Right renal cortex interstitium (tissue), 3 donors: ENCODE results near the gene KCNH2. TPM values are rescaled to one million over a fixed set of nuclear protein-coding genes. Genes with fewer than 3 reads are reported as not detected.

Experiments
- DNase-seq, 3 donors: peaks; one replicate each; pipeline ENCODE4 v3.0.0-alpha.2; 2013; ENCODE audit warnings: low read depth in 3 of 3, low spot score in 2 of 3
- polyA plus RNA-seq, 3 donors: library from polyadenylated mRNA; unstranded; fragments of 120-200 nt; gene quantifications; one replicate each; pipeline ENCODE4 v1.2.1, GENCODE V29; 2013; ENCODE audit not compliant: insufficient read length in 3 of 3

The KCNH2 gene
- polyA plus RNA-seq, 3 donors = 13.2 to 14.6 (median 14.1) TPM

- no peak for DNase-seq
These were observed 25.6 kb downstream of the KCNH2 start for GRCh38 chr7:150952331-150953050.

GRCh38 chr7:150951521-150951920 is 26.6 kb downstream of the KCNH2 start:
- no peak for DNase-seq

- DNase-seq = no peak
These were observed 27.0 kb downstream of the KCNH2 start for GRCh38 chr7:150951181-150951520.

GRCh38 chr7:150950496-150951180 is 27.5 kb downstream of the KCNH2 start:
- no peak for DNase-seq

- DNase-seq = no peak
These were observed 28.1 kb downstream of the KCNH2 start for GRCh38 chr7:150949971-150950491.

- no peak for DNase-seq
These were observed 28.6 kb downstream of the KCNH2 start for GRCh38 chr7:150949564-150949963.

- no peak for DNase-seq
These were observed 29.3 kb downstream of the KCNH2 start for GRCh38 chr7:150948791-150949251.

- no peak for DNase-seq
These were observed 30.1 kb downstream of the KCNH2 start for GRCh38 chr7:150947761-150948651.

DNA sequence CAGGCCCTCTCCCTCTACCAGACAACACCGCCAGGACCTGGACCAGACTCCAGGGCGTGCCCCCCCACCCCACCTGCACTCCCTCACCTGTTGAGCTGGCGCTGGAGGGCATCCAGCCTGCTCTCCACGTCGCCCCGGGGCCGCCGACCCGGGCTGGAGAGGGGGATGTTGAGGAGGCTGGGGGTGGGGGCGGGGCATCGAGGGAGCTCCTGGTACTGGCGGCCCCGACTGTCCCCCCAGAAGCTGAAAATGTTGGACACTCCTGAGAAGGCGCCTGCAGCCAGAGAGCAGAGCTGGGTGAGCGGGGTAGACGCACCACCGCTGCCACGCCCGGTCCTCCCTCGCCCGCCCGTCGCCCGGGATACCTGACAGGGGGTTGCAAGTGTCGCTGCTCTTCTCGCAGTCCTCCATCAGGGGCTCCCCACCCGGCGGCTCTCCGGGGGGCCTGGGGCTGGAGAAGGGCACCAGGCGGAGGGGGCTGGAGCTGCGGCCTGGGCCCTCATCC is 30.8 kb downstream of the KCNH2 start:
- no peak for DNase-seq

DNA sequence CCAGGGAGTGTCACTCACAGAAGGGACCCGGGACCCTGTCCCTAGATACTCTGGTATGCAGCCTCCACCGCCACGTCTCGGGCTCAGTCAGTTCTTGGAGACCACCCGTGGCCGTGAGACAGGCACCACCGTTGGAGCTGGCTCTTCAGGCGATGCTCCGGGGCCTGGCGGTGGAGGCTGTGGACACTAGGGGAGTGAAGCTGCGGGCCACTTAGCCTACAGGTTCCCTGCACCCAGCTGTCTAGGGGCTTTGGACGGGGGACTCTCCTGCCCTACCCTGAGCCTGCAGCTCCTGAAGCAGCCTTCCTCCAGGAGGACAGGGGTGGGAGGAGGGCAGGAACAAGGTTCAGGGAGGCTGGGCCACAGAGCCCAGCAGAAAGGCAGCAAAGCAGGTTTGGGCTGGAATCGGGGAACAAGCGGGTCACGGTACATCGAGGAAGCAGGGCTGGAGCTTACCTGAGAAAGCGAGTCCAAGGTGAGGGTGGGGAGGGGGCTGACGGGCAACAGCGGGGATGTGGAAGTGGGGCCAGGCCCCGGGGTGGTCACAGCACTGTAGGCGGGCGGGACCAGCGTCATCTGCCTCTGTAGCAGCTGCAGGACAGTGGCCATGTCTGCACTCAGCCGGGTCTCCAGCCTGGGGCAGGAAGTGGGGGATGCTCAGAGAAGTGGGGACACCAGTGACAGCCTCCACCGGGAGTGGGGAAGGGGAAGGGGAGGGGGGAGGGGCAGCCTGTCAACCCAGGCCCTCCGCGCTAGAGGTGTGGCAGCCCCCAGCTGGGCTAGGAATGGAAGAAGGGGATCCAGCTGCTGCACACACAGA is 31.5 kb downstream of the KCNH2 start:
- no peak for DNase-seq

DNA sequence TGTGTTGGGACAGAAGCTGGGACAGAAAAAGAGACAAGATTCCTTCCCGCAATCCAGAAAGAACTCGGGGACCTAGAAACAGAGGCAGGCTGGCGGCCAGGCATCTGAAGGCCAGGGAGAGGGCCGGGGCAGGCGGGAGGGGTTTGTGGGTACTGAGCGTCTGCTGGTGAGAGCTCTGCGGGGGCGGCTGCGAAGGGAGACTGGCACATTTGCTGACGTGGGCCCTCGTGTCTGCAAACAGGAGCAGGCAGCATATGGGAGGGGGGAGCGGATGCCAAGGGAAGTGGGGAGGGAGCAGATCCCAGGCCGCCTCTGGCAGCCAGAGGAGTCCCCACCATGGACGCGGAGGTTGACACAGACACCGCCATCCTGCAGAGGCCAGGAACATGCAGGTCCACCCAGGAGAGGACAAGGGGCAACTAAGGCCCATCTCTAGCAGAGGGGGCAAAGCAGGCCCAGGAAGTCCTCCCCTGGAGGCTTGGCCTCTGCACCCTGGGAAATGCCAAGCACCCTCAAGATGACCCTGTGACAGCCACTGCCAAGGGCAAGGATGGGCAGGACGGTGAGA is 32.2 kb downstream of the KCNH2 start:
- no peak for DNase-seq

- DNase-seq = no peak
These were observed 32.8 kb downstream of the KCNH2 start for GRCh38 chr7:150945171-150945852.

DNA sequence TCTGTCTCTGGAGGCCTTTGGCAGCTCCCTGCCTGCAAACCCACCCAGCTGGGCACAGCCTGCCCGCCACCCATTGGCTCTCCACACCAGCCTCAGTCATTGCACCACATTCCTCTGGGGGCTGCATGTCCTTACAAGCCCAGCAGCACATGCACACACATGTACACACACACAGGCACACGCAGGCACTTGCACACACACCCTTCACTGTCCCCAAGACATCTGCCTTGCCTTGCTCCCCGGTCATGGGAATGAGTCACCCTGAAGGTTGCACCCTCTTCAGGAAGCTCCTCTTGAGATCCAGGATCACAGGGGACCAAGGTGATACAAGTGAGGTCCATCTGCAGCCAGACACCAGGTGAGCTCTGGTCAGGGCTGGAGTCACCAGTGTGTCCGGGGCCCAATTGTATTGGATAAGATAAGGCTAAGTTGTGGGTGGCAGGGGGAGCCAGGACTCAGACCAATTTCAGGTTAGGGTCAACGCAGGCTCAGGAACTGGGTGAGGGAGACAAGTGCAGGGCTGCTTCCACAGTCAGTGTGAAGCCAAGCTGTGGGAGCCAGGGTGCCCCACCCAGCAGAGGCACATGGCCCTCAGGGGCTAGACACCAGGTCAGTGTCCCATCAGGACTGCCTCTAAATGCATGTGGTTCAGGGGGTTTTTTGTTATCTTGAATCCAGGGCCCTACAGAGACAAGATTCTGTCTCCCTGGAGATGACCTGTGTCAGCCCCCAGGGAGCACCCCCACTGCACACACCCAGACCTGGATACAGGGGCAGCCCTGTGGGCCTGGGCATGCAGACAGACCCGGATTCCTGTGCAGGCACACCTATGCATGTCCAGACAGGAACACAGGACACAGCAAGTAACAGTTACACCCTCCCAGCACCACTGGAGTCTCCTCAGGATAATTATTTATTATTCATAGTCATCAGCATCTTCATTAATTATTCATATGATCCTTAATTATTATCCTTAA is 33.8 kb downstream of the KCNH2 start:
- no peak for DNase-seq

- no peak for DNase-seq
These were observed 34.7 kb downstream of the KCNH2 start for GRCh38 chr7:150943453-150943814.

DNA sequence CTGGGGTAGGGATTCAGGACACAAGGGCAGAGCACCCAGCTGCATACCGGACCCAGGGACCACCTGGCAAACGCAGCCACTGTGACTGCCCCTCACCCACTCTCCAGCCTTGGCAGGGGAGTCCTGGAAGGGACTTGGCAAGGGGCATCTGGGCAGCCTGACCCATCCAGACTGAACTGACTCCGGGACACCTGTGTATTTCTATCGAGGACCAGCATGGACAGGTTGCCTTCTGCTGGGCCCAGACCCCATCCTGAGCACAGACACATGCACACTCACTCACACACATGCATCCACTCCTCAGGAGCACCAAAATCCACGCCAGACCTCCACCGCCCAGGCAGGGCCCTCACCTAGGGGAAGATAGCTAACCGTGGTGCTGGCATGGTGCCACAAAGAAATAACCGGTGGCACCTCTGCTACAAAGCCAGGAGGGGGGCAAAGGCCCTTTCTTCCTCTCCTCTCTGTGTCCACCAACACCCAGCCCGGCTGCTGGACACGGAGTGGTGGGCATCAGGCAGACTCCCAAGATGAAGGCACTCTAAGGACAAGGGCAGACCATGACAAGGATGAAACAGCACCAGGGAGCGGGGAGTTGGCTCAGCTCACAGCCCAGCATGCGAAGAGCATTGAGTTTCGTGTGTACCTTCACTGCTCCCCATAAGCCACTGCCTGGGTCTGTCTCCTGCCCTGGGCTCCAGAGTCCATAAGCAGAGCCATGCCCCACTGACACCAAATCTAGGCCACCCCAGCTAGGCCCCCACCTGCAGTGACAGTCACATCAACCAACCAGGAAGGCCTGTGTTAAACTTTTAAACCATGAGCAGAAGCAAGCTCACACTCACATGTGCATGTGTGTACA is 35.3 kb downstream of the KCNH2 start:
- DNase-seq = no peak

- no peak for DNase-seq
These were observed 36.0 kb downstream of the KCNH2 start for GRCh38 chr7:150942001-150942590.
